ENCODE measurements around the gene SLC16A3.

Gene SLC16A3

GRCh38 chr17:82223517-82223916, 5.3 kb upstream of the SLC16A3 start:
- no peak for DNase-seq (ENCODE audit: low read depth)

- DNase-seq (ENCODE audit: low read depth), result no peak
Measured at GRCh38 chr17:82224666-82225065, 4.2 kb upstream of the SLC16A3 start.

GRCh38 chr17:82225368-82226029, 3.3 kb upstream of the SLC16A3 start:
- DNase-seq (ENCODE audit: low read depth), result no peak

- no peak for DNase-seq (ENCODE audit: low read depth)
Measured at GRCh38 chr17:82226146-82226808, 2.6 kb upstream of the SLC16A3 start.

- no peak for DNase-seq (ENCODE audit: low read depth)
Measured at GRCh38 chr17:82226809-82227628, 1.8 kb upstream of the SLC16A3 start.

- no peak for DNase-seq (ENCODE audit: low read depth)
Measured at GRCh38 chr17:82227629-82228277, 1.1 kb upstream of the SLC16A3 start.

GRCh38 chr17:82228278-82228841, 482 bp upstream of the SLC16A3 start:
- DNase-seq (ENCODE audit: low read depth), result no peak

- no peak for DNase-seq (ENCODE audit: low read depth)
Measured at GRCh38 chr17:82229698-82230608, 1.1 kb downstream of the SLC16A3 start.

- no peak for DNase-seq (ENCODE audit: low read depth)
Measured at GRCh38 chr17:82230609-82231311, 1.9 kb downstream of the SLC16A3 start.

- no peak for DNase-seq (ENCODE audit: low read depth)
Measured at GRCh38 chr17:82231312-82231561, 2.4 kb downstream of the SLC16A3 start.

- no peak for DNase-seq (ENCODE audit: low read depth)
Measured at GRCh38 chr17:82231562-82232321, 2.9 kb downstream of the SLC16A3 start.

GRCh38 chr17:82232322-82232820, 3.5 kb downstream of the SLC16A3 start:
- no peak for DNase-seq (ENCODE audit: low read depth)

- no peak for DNase-seq (ENCODE audit: low read depth)
Measured at GRCh38 chr17:82232876-82233785, 4.3 kb downstream of the SLC16A3 start.

GRCh38 chr17:82234211-82235055, 5.6 kb downstream of the SLC16A3 start:
- DNase-seq (ENCODE audit: low read depth), result no peak

GRCh38 chr17:82235056-82235774, 6.4 kb downstream of the SLC16A3 start:
- no peak for DNase-seq (ENCODE audit: low read depth)

GRCh38 chr17:82235775-82236141, 6.9 kb downstream of the SLC16A3 start:
- no peak for DNase-seq (ENCODE audit: low read depth)

Data from activated gamma-delta T cell treated with anti-CD3 and anti-CD28 coated beads, Interleukin-2, amount 50 U/mL, for 16 hours (primary cell).